ENCODE results near the gene AATK. TPM values are rescaled to one million over a fixed set of nuclear protein-coding genes. Genes with fewer than 3 reads are reported as not detected.

The AATK gene
- total RNA-seq, 1 donor from 2014 or later: 7.7 TPM

GRCh38 chr17:81193470-81194224, 27.6 kb upstream of the AATK start:
- Mint-ChIP-seq H3K9me3 (ENCODE audit: unreplicated experiment) (no peaks in the 10 kb centered on the region), H3K4me1 (ENCODE audit: unreplicated experiment) (peaks cover 2% of the 10 kb centered on the region), H3K27me3 (ENCODE audit: unreplicated experiment) (peaks cover 2% of the 10 kb centered on the region), H3K4me3 (ENCODE audit: unreplicated experiment) (no peak overlapping the region), H3K27ac (ENCODE audit: unreplicated experiment) (no peak overlapping the region), H3K36me3 (ENCODE audit: low read depth, unreplicated experiment) (no peaks in the 10 kb centered on the region)
- DNase-seq (ENCODE audit: low spot score): no peak
- no peak for TF ChIP-seq CTCF (IDR thresholded peaks at IDR 0.05; ENCODE audit: unreplicated experiment)

GRCh38 chr17:81193051-81193410, 27.0 kb upstream of the AATK start:
- no peak for TF ChIP-seq CTCF (IDR thresholded peaks at IDR 0.05; ENCODE audit: unreplicated experiment)
- Mint-ChIP-seq H3K27me3 (ENCODE audit: unreplicated experiment) (peaks cover 2% of the 10 kb centered on the region), H3K36me3 (ENCODE audit: low read depth, unreplicated experiment) (no peaks in the 10 kb centered on the region), H3K9me3 (ENCODE audit: unreplicated experiment) (no peaks in the 10 kb centered on the region), H3K4me1 (ENCODE audit: unreplicated experiment) (peaks cover 2% of the 10 kb centered on the region), H3K4me3 (ENCODE audit: unreplicated experiment) (no peak overlapping the region), H3K27ac (ENCODE audit: unreplicated experiment) (no peak overlapping the region)
- DNase-seq (ENCODE audit: low spot score): no peak

- H3K9me3 Mint-ChIP-seq (ENCODE audit: unreplicated experiment): no peaks in the 10 kb centered on the region
- TF ChIP-seq CTCF (IDR thresholded peaks at IDR 0.05; ENCODE audit: unreplicated experiment): no peak
Measured at GRCh38 chr17:81192386-81193050, 26.5 kb upstream of the AATK start.

GRCh38 chr17:81191646-81192045, 25.6 kb upstream of the AATK start:
- no peak for DNase-seq (ENCODE audit: low spot score)
- H3K4me1 Mint-ChIP-seq (ENCODE audit: unreplicated experiment): no peaks in the 10 kb centered on the region

More at GRCh38 chr17:81192386-81193050, 26.5 kb upstream of the AATK start:
- H3K36me3 Mint-ChIP-seq (ENCODE audit: low read depth, unreplicated experiment): no peaks in the 10 kb centered on the region
- H3K4me3 Mint-ChIP-seq (ENCODE audit: unreplicated experiment): no peak overlapping the region
- DNase-seq (ENCODE audit: low spot score): no peak
- peaks cover 2% of the 10 kb centered on the region for H3K27me3 Mint-ChIP-seq (ENCODE audit: unreplicated experiment)
- H3K4me1 Mint-ChIP-seq (ENCODE audit: unreplicated experiment): no peaks in the 10 kb centered on the region
- no peak overlapping the region for H3K27ac Mint-ChIP-seq (ENCODE audit: unreplicated experiment)

More at GRCh38 chr17:81191646-81192045, 25.6 kb upstream of the AATK start:
- no peaks in the 10 kb centered on the region for H3K36me3 Mint-ChIP-seq (ENCODE audit: low read depth, unreplicated experiment)
- no peak overlapping the region for H3K4me3 Mint-ChIP-seq (ENCODE audit: unreplicated experiment)
- H3K27me3 Mint-ChIP-seq (ENCODE audit: unreplicated experiment): peaks cover 2% of the 10 kb centered on the region
- TF ChIP-seq CTCF (IDR thresholded peaks at IDR 0.05; ENCODE audit: unreplicated experiment): no peak
- H3K9me3 Mint-ChIP-seq (ENCODE audit: unreplicated experiment): no peaks in the 10 kb centered on the region
- no peak overlapping the region for H3K27ac Mint-ChIP-seq (ENCODE audit: unreplicated experiment)
